ENCODE results near the gene IGSF6. TPM values are rescaled to one million over a fixed set of nuclear protein-coding genes. Genes with fewer than 3 reads are reported as not detected.

Gene IGSF6
- total RNA-seq, 4 donors from 2014 or later = 0.30 to 0.71 (median 0.51) TPM

DNA sequence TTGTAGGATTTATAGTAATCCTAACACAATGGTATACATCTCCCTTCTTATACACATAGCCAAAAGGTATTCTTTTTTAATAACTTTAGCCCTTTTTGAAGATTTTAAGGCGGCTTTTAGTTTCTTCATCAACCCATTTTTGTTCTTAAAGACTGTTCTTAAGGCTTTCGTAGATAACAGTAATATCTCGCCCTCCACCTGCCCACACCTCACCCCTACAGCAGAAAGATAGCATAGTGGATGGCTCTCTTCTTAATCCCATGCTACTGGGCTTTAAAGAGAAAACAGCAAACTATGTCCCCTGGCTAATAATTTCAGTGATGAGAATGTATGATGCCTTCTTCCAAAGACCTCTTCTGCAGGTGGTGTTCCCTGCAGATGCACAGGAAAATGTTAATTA is 8.6 kb downstream of the IGSF6 start:
- no peak for TF ChIP-seq POLR2A (IDR thresholded peaks at IDR 0.05)
- no peak for TF ChIP-seq CTCF (IDR thresholded peaks at IDR 0.05)
- intact Hi-C loops (cut with DNase I; ENCODE audit: low total_unique reads) = loop anchor here (5.0 kb wide), 1 partner anchor 61 kb away; no protein-coding TSS in a partner anchor
- 93 to 95% methylated on average over 3 of the region's 3 CpGs for WGBS, 2 donors

GRCh38 chr16:21642861-21643260 is 9.5 kb downstream of the IGSF6 start:
- intact Hi-C loops (cut with DNase I; ENCODE audit: low total_unique reads) = loop anchor here (5.0 kb wide), 1 partner anchor 61 kb away; no protein-coding TSS in a partner anchor
- no peak for DNase-seq (ENCODE audit: low spot score in 2 of 2)
- TF ChIP-seq CTCF (IDR thresholded peaks at IDR 0.05) (no peak), POLR2A (IDR thresholded peaks at IDR 0.05) (no peak)
- no peak overlapping the region for H3K4me3 ChIP-seq (ENCODE audit: low read depth, poor library complexity, severe bottlenecking)
- 68 to 75% methylated on average over 7 of the region's 7 CpGs for WGBS, 2 donors

More for the DNA sequence above, 8.6 kb downstream of the IGSF6 start:
- no peak overlapping the region for H3K4me3 ChIP-seq (ENCODE audit: low read depth, poor library complexity, severe bottlenecking)
- no peak for DNase-seq (ENCODE audit: low spot score in 2 of 2)

GRCh38 chr16:21641916-21642315 is 10.5 kb downstream of the IGSF6 start:
- TF ChIP-seq CTCF (IDR thresholded peaks at IDR 0.05) (no peak), POLR2A (IDR thresholded peaks at IDR 0.05) (no peak)
- intact Hi-C loops (cut with DNase I; ENCODE audit: low total_unique reads) = loop anchor here (5.0 kb wide), 1 partner anchor 60 kb away; no protein-coding TSS in a partner anchor

GRCh38 chr16:21639493-21639892 is 12.9 kb downstream of the IGSF6 start:
- 86 to 88% methylated on average over 2 of the region's 2 CpGs for WGBS, 2 donors
- DNase-seq (ENCODE audit: low spot score in 2 of 2) = no peak
- TF ChIP-seq CTCF (IDR thresholded peaks at IDR 0.05) = no peak
- no peak for TF ChIP-seq POLR2A (IDR thresholded peaks at IDR 0.05)
- H3K4me3 ChIP-seq (ENCODE audit: low read depth, poor library complexity, severe bottlenecking) = no peak overlapping the region
- intact Hi-C loops (cut with DNase I; ENCODE audit: low total_unique reads) = no loop called here

More at GRCh38 chr16:21641916-21642315, 10.5 kb downstream of the IGSF6 start:
- WGBS, 2 donors = 42 to 44% methylated on average over 6 of the region's 6 CpGs
- no peak for DNase-seq (ENCODE audit: low spot score in 2 of 2)
- H3K4me3 ChIP-seq (ENCODE audit: low read depth, poor library complexity, severe bottlenecking) = no peak overlapping the region

DNA sequence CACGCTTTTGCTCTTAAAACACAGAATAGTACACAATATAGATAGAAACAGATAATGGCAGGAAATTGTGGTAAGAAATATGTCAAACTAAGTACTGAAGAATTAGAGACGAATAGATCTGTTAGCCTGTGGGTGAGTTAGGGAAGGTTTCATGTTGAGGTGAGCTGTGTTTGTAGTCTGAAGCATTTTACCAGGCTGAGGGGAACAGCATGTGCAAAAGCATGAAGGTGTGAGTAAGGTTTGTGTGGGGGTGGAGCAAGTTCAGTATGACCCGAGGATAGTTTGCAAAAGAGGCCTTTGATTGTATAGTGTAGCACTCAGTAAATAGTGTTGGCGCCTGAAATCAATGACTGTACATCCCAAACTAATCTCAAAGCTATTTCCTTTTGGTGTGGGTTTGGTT is 13.8 kb downstream of the IGSF6 start:
- TF ChIP-seq CTCF (IDR thresholded peaks at IDR 0.05) (no peak), POLR2A (IDR thresholded peaks at IDR 0.05) (no peak)
- intact Hi-C loops (cut with DNase I; ENCODE audit: low total_unique reads) = no loop called here
- H3K4me3 ChIP-seq (ENCODE audit: low read depth, poor library complexity, severe bottlenecking) = no peak overlapping the region
- DNase-seq (ENCODE audit: low spot score in 2 of 2) = no peak
- WGBS, 2 donors = 57 to 60% methylated on average over 4 of the region's 4 CpGs

All from lower leg skin (tissue), 4 donors.